GM06990 (cell line): Measurements from ENCODE around the gene HTRA2.

ENCODE experiments used
- DNase-seq: peaks from one replicate; pipeline ENCODE4 v3.0.0-alpha.2; 2011; ENCODE audit not compliant: insufficient read length; ENCODE audit errors: extremely low read depth
- H3K27me3 ChIP-seq: replicated peaks from 2 replicates; pipeline ENCODE4 v1.6.0; 2011; ENCODE audit warnings: low read length; ENCODE audit not compliant: control insufficient read depth, insufficient read depth
- H3K36me3 ChIP-seq: 2 replicates; pipeline ENCODE4 v1.5.1; 2011; ENCODE audit warnings: low read length; ENCODE audit not compliant: control insufficient read depth, insufficient read depth
- H3K4me3 ChIP-seq: replicated peaks from 2 replicates; pipeline ENCODE4 v1.5.1; 2011; ENCODE audit warnings: low read depth, mild to moderate bottlenecking, control low read depth, low read length
- CTCF ChIP-seq: IDR thresholded peaks from 2 replicates; pipeline ENCODE4 v1.5.1; 2011; ENCODE audit warnings: low read length, control low read depth, mild to moderate bottlenecking, inconsistent platforms; ENCODE audit not compliant: insufficient read depth, poor library complexity, severe bottlenecking

HTRA2 gene

GRCh38 chr2:74535440-74535965, 5.8 kb downstream of the HTRA2 start:
- H3K4me3 ChIP-seq = no peak overlapping the region
- DNase-seq = no peak
- H3K27me3 ChIP-seq = no peaks in the 10 kb centered on the region
- no peak for TF ChIP-seq CTCF
- peaks cover 29% of the 10 kb centered on the region for H3K36me3 ChIP-seq

GRCh38 chr2:74536166-74536950, 6.6 kb downstream of the HTRA2 start:
- no peaks in the 10 kb centered on the region for H3K27me3 ChIP-seq
- H3K36me3 ChIP-seq = peaks cover 29% of the 10 kb centered on the region
- no peak for DNase-seq
- no peak for TF ChIP-seq CTCF
- H3K4me3 ChIP-seq = no peak overlapping the region

GRCh38 chr2:74537140-74537539, 7.4 kb downstream of the HTRA2 start:
- Histone ChIP-seq H3K36me3 (peaks cover 29% of the 10 kb centered on the region), H3K27me3 (no peaks in the 10 kb centered on the region), H3K4me3 (no peak overlapping the region)
- no peak for TF ChIP-seq CTCF
- DNase-seq = no peak

- no peak for TF ChIP-seq CTCF
- Histone ChIP-seq H3K4me3 (peak overlapping the region; percentile 9; the same call in 1 of the 2 replicates), H3K36me3 (peaks cover 21% of the 10 kb centered on the region), H3K27me3 (no peaks in the 10 kb centered on the region)
- no peak for DNase-seq
Observed at GRCh38 chr2:74538881-74539339, 9.2 kb downstream of the HTRA2 start.

- TF ChIP-seq CTCF = no peak
Observed at GRCh38 chr2:74540291-74540690, 10.6 kb downstream of the HTRA2 start.

More at GRCh38 chr2:74540291-74540690, 10.6 kb downstream of the HTRA2 start:
- no peak overlapping the region for H3K4me3 ChIP-seq
- peaks cover 12% of the 10 kb centered on the region for H3K36me3 ChIP-seq
- H3K27me3 ChIP-seq = no peaks in the 10 kb centered on the region
- no peak for DNase-seq
